ENCODE data around the gene RHCE.
"Not testable (repeated sequence)": the region's sequence is repeated elsewhere in the genome, so short reads cannot be mapped to it uniquely, and the experiment has no call there.

RHCE gene

GRCh38 chr1:25338986-25339385 lies 81.6 kb downstream of the RHCE start:
- FAIRE-seq = no peak

GRCh38 chr1:25338188-25338981 lies 82.2 kb downstream of the RHCE start, which contains the start of gene TMEM50A:
Gene TMEM50A (plus strand): TSS chr1:25338334. CDS start chr1:25340487, 2,153 bp downstream.
- peak; percentile 69 for FAIRE-seq

- not testable (repeated sequence) for FAIRE-seq
Measured at GRCh38 chr1:25337483-25338187, 83.0 kb downstream of the RHCE start.

GRCh38 chr1:25336922-25337354 lies 83.7 kb downstream of the RHCE start:
- FAIRE-seq = not testable (repeated sequence)

GRCh38 chr1:25329950-25330349 lies 90.7 kb downstream of the RHCE start:
- FAIRE-seq = not testable (repeated sequence)

- not testable (repeated sequence) for FAIRE-seq
Measured at GRCh38 chr1:25329336-25329735, 91.3 kb downstream of the RHCE start.

- not testable (repeated sequence) for FAIRE-seq
Measured at GRCh38 chr1:25328791-25329185, 91.8 kb downstream of the RHCE start.

- not testable (repeated sequence) for FAIRE-seq
Measured at GRCh38 chr1:25327864-25328790, 92.5 kb downstream of the RHCE start.

- not testable (repeated sequence) for FAIRE-seq
Measured at GRCh38 chr1:25324407-25324806, 96.2 kb downstream of the RHCE start.

GRCh38 chr1:25322127-25322526 lies 98.5 kb downstream of the RHCE start:
- FAIRE-seq = not testable (repeated sequence)

GRCh38 chr1:25320314-25320938 lies 100.2 kb downstream of the RHCE start:
- FAIRE-seq = not testable (repeated sequence)

GRCh38 chr1:25312806-25313470 lies 107.7 kb downstream of the RHCE start:
- not testable (repeated sequence) for FAIRE-seq

Measured in A204.1 (cell line).